Measurements from ENCODE around the gene WDPCP.
"Not testable (repeated sequence)": the region's sequence is repeated elsewhere in the genome, so short reads cannot be mapped to it uniquely, and the experiment has no call there.

Gene WDPCP

GRCh38 chr2:63434024-63435001 lies 154.0 kb downstream of the WDPCP start:
- no peak overlapping the region for H3K4me3 ChIP-seq (ENCODE audit: low read length in 2 of 2)

DNA sequence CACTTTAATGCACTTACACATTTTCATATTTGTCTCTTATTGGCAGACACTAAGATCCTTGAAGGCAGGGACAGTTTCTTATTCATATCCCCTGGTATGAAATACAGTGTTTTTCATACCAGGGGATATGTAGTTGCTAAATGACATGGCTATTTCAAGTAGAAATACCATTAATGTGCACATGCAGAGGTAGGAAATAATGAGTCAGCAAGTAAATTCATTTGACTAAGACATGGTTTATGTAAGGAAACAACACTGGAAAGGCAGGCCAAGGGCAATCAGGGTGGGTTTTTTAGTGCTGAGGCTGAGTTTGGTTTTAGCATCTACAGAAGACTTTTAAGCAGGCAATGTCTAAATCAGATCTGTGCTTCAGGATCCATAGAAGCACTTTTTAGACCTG lies 155.9 kb downstream of the WDPCP start:
- Histone ChIP-seq H3K9ac (ENCODE audit: low read depth in 1 of 2, low read length in 2 of 2) (no peak overlapping the region), H3K27ac (ENCODE audit: low read depth in 2 of 2, low read length in 2 of 2) (no peak overlapping the region), H3K4me1 (ENCODE audit: control insufficient read depth in 2 of 2, insufficient read depth in 2 of 2, low read length in 2 of 2) (no peaks in the 10 kb centered on the region), H3K4me3 (ENCODE audit: low read length in 2 of 2) (no peak overlapping the region), H3K9me3 (ENCODE audit: control insufficient read depth in 2 of 2, low read length in 2 of 2) (no peaks in the 10 kb centered on the region), H3K36me3 (ENCODE audit: control insufficient read depth in 2 of 2, insufficient read depth in 2 of 2, low read length in 2 of 2) (no peaks in the 10 kb centered on the region), H3K27me3 (ENCODE audit: control insufficient read depth in 2 of 2, insufficient read depth in 2 of 2, low read length in 2 of 2) (no peaks in the 10 kb centered on the region)

More at GRCh38 chr2:63434024-63435001, 154.0 kb downstream of the WDPCP start:
- Histone ChIP-seq H3K27ac (ENCODE audit: low read depth in 2 of 2, low read length in 2 of 2) (no peak overlapping the region), H3K36me3 (ENCODE audit: control insufficient read depth in 2 of 2, insufficient read depth in 2 of 2, low read length in 2 of 2) (no peaks in the 10 kb centered on the region), H3K4me1 (ENCODE audit: control insufficient read depth in 2 of 2, insufficient read depth in 2 of 2, low read length in 2 of 2) (no peaks in the 10 kb centered on the region), H3K9ac (ENCODE audit: low read depth in 1 of 2, low read length in 2 of 2) (no peak overlapping the region), H3K27me3 (ENCODE audit: control insufficient read depth in 2 of 2, insufficient read depth in 2 of 2, low read length in 2 of 2) (no peaks in the 10 kb centered on the region), H3K9me3 (ENCODE audit: control insufficient read depth in 2 of 2, low read length in 2 of 2) (no peaks in the 10 kb centered on the region)

DNA sequence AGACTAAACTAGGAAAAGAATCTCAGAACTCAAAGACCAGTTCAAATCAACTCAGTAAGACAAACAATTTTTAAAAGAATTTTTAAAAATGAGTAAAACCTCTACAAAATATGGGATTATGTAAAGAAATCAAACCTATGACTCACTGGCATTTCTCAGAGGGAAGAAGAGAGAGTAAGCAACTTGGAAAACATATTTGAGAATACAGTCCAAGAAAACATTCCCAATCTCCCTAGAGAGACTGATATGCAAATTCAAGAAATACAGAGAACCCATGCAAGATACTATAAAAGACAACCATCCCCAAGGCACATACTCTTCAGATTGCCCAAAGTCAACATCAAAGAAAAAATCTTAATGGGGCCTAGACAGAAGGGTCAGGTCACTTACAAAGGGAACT lies 162.7 kb downstream of the WDPCP start:
- Histone ChIP-seq H3K4me3 (ENCODE audit: low read length in 2 of 2) (no peak overlapping the region), H3K36me3 (ENCODE audit: control insufficient read depth in 2 of 2, insufficient read depth in 2 of 2, low read length in 2 of 2) (no peaks in the 10 kb centered on the region), H3K4me1 (ENCODE audit: control insufficient read depth in 2 of 2, insufficient read depth in 2 of 2, low read length in 2 of 2) (no peaks in the 10 kb centered on the region), H3K27me3 (ENCODE audit: control insufficient read depth in 2 of 2, insufficient read depth in 2 of 2, low read length in 2 of 2) (no peaks in the 10 kb centered on the region), H3K27ac (ENCODE audit: low read depth in 2 of 2, low read length in 2 of 2) (no peak overlapping the region), H3K9me3 (ENCODE audit: control insufficient read depth in 2 of 2, low read length in 2 of 2) (no peaks in the 10 kb centered on the region), H3K9ac (ENCODE audit: low read depth in 1 of 2, low read length in 2 of 2) (no peak overlapping the region)

- Histone ChIP-seq H3K36me3 (ENCODE audit: control insufficient read depth in 2 of 2, insufficient read depth in 2 of 2, low read length in 2 of 2) (no peaks in the 10 kb centered on the region), H3K4me3 (ENCODE audit: low read length in 2 of 2) (no peak overlapping the region)
Observed at GRCh38 chr2:63425079-63425416, 163.2 kb downstream of the WDPCP start.

DNA sequence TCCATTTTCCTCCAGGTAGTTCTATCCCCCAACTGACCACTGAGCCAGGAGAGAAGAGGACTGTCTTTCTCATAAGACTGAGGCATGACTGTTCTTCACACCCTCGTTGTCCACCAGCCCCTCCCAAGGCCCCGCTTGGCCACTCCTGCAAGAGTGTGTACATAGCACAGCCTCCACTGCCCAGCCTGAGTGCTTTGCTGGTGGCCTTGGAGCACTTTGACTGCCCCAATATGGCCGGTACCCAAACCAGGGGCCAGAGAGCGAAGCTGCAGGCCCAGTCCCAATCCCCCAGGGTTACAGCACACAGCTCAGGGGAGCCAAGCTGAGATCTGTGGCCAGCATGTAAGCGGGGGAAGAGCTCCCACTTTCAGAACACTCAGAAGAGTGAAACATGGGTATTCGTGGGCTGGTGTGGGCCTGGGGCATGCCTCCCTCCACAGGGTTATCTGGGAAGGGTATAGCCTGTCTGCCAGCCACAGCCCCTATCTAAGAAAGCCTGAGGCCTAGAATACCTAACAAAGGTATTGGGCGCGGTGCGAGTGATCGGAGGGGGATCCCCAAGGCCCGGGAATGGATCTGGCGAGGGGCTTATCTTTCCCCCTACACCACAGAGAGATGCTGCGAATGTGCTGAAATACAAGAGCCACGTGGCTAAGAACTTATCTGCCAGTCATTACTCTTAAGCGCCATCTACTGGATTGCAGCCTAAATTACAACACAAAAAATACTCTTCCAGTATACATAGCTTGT lies 163.8 kb downstream of the WDPCP start:
- Histone ChIP-seq H3K9ac (ENCODE audit: low read depth in 1 of 2, low read length in 2 of 2) (no peak overlapping the region), H3K9me3 (ENCODE audit: control insufficient read depth in 2 of 2, low read length in 2 of 2) (no peaks in the 10 kb centered on the region), H3K4me1 (ENCODE audit: control insufficient read depth in 2 of 2, insufficient read depth in 2 of 2, low read length in 2 of 2) (no peaks in the 10 kb centered on the region), H3K27me3 (ENCODE audit: control insufficient read depth in 2 of 2, insufficient read depth in 2 of 2, low read length in 2 of 2) (no peaks in the 10 kb centered on the region), H3K27ac (ENCODE audit: low read depth in 2 of 2, low read length in 2 of 2) (no peak overlapping the region), H3K36me3 (ENCODE audit: control insufficient read depth in 2 of 2, insufficient read depth in 2 of 2, low read length in 2 of 2) (no peaks in the 10 kb centered on the region), H3K4me3 (ENCODE audit: low read length in 2 of 2) (no peak overlapping the region)

More at GRCh38 chr2:63425079-63425416, 163.2 kb downstream of the WDPCP start:
- Histone ChIP-seq H3K9me3 (ENCODE audit: control insufficient read depth in 2 of 2, low read length in 2 of 2) (no peaks in the 10 kb centered on the region), H3K4me1 (ENCODE audit: control insufficient read depth in 2 of 2, insufficient read depth in 2 of 2, low read length in 2 of 2) (no peaks in the 10 kb centered on the region), H3K27me3 (ENCODE audit: control insufficient read depth in 2 of 2, insufficient read depth in 2 of 2, low read length in 2 of 2) (no peaks in the 10 kb centered on the region), H3K9ac (ENCODE audit: low read depth in 1 of 2, low read length in 2 of 2) (no peak overlapping the region), H3K27ac (ENCODE audit: low read depth in 2 of 2, low read length in 2 of 2) (no peak overlapping the region)

GRCh38 chr2:63422556-63422955 lies 165.7 kb downstream of the WDPCP start:
- H3K36me3 ChIP-seq (ENCODE audit: control insufficient read depth in 2 of 2, insufficient read depth in 2 of 2, low read length in 2 of 2): no peaks in the 10 kb centered on the region
- no peaks in the 10 kb centered on the region for H3K4me1 ChIP-seq (ENCODE audit: control insufficient read depth in 2 of 2, insufficient read depth in 2 of 2, low read length in 2 of 2)
- H3K27ac ChIP-seq (ENCODE audit: low read depth in 2 of 2, low read length in 2 of 2): no peak overlapping the region
- H3K4me3 ChIP-seq (ENCODE audit: low read length in 2 of 2): no peak overlapping the region
- no peaks in the 10 kb centered on the region for H3K27me3 ChIP-seq (ENCODE audit: control insufficient read depth in 2 of 2, insufficient read depth in 2 of 2, low read length in 2 of 2)
- no peak overlapping the region for H3K9ac ChIP-seq (ENCODE audit: low read depth in 1 of 2, low read length in 2 of 2)
- no peaks in the 10 kb centered on the region for H3K9me3 ChIP-seq (ENCODE audit: control insufficient read depth in 2 of 2, low read length in 2 of 2)

GRCh38 chr2:63408530-63408929 lies 179.7 kb downstream of the WDPCP start:
- no peaks in the 10 kb centered on the region for H3K4me1 ChIP-seq (ENCODE audit: control insufficient read depth in 2 of 2, insufficient read depth in 2 of 2, low read length in 2 of 2)
- H3K27ac ChIP-seq (ENCODE audit: low read depth in 2 of 2, low read length in 2 of 2): no peak overlapping the region
- no peak overlapping the region for H3K4me3 ChIP-seq (ENCODE audit: low read length in 2 of 2)
- H3K9ac ChIP-seq (ENCODE audit: low read depth in 1 of 2, low read length in 2 of 2): no peak overlapping the region
- H3K36me3 ChIP-seq (ENCODE audit: control insufficient read depth in 2 of 2, insufficient read depth in 2 of 2, low read length in 2 of 2): peaks cover 0 to 4% of the 10 kb centered on the region in 2 donors
- H3K27me3 ChIP-seq (ENCODE audit: control insufficient read depth in 2 of 2, insufficient read depth in 2 of 2, low read length in 2 of 2): no peaks in the 10 kb centered on the region
- H3K9me3 ChIP-seq (ENCODE audit: control insufficient read depth in 2 of 2, low read length in 2 of 2): no peaks in the 10 kb centered on the region

DNA sequence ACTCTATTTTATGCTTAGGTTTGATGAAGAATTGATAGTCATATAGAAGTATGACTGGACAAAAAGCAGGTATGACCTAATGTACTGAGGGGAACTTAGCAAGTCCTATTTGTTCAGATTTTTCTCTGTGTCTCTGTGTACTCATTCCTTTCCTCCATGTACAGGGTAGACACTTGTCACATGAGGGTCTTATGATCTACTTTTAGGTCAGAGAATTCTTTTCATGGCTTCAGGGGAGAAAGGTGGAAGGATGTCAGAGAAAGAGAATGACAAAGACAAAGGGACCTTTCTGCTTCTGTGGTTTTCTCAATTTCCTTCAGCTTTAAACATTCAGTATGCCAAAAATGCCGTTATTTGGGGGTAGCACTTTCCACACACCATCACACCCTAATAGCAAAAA lies 181.6 kb downstream of the WDPCP start:
- Histone ChIP-seq H3K27ac (ENCODE audit: low read depth in 2 of 2, low read length in 2 of 2) (no peak overlapping the region), H3K9me3 (ENCODE audit: control insufficient read depth in 2 of 2, low read length in 2 of 2) (no peaks in the 10 kb centered on the region), H3K4me1 (ENCODE audit: control insufficient read depth in 2 of 2, insufficient read depth in 2 of 2, low read length in 2 of 2) (no peaks in the 10 kb centered on the region), H3K36me3 (ENCODE audit: control insufficient read depth in 2 of 2, insufficient read depth in 2 of 2, low read length in 2 of 2) (peaks cover 0 to 6% of the 10 kb centered on the region in 2 donors), H3K9ac (ENCODE audit: low read depth in 1 of 2, low read length in 2 of 2) (no peak overlapping the region), H3K4me3 (ENCODE audit: low read length in 2 of 2) (no peak overlapping the region), H3K27me3 (ENCODE audit: control insufficient read depth in 2 of 2, insufficient read depth in 2 of 2, low read length in 2 of 2) (no peaks in the 10 kb centered on the region)

GRCh38 chr2:63403820-63404219 lies 184.5 kb downstream of the WDPCP start:
- H3K27ac ChIP-seq (ENCODE audit: low read depth in 2 of 2, low read length in 2 of 2): no peak overlapping the region
- no peaks in the 10 kb centered on the region for H3K4me1 ChIP-seq (ENCODE audit: control insufficient read depth in 2 of 2, insufficient read depth in 2 of 2, low read length in 2 of 2)
- no peaks in the 10 kb centered on the region for H3K9me3 ChIP-seq (ENCODE audit: control insufficient read depth in 2 of 2, low read length in 2 of 2)
- no peak overlapping the region for H3K4me3 ChIP-seq (ENCODE audit: low read length in 2 of 2)
- no peak overlapping the region for H3K9ac ChIP-seq (ENCODE audit: low read depth in 1 of 2, low read length in 2 of 2)
- peaks cover 0 to 6% of the 10 kb centered on the region in 2 donors for H3K36me3 ChIP-seq (ENCODE audit: control insufficient read depth in 2 of 2, insufficient read depth in 2 of 2, low read length in 2 of 2)
- no peaks in the 10 kb centered on the region for H3K27me3 ChIP-seq (ENCODE audit: control insufficient read depth in 2 of 2, insufficient read depth in 2 of 2, low read length in 2 of 2)

- H3K9me3 ChIP-seq (ENCODE audit: control insufficient read depth in 2 of 2, low read length in 2 of 2); H3K27me3 ChIP-seq (ENCODE audit: control insufficient read depth in 2 of 2, insufficient read depth in 2 of 2, low read length in 2 of 2); H3K4me1 ChIP-seq (ENCODE audit: control insufficient read depth in 2 of 2, insufficient read depth in 2 of 2, low read length in 2 of 2): not testable (repeated sequence)
Observed at GRCh38 chr2:63402889-63403288, 185.4 kb downstream of the WDPCP start.

More at GRCh38 chr2:63402889-63403288, 185.4 kb downstream of the WDPCP start:
- not testable (repeated sequence) for H3K36me3 ChIP-seq (ENCODE audit: control insufficient read depth in 2 of 2, insufficient read depth in 2 of 2, low read length in 2 of 2); H3K9ac ChIP-seq (ENCODE audit: low read depth in 1 of 2, low read length in 2 of 2); H3K4me3 ChIP-seq (ENCODE audit: low read length in 2 of 2); H3K27ac ChIP-seq (ENCODE audit: low read depth in 2 of 2, low read length in 2 of 2)

Measured in mucosa of rectum (tissue), 2 donors.